Nasal cavity respiratory epithelium epithelial cell of viscerocranial mucosa (primary cell): ENCODE results near the gene RBL1. TPM values are rescaled to one million over a fixed set of nuclear protein-coding genes. Genes with fewer than 3 reads are reported as not detected.

Experiments
- total RNA-seq: library from RNA; depleted of rRNA; stranded (reverse); fragments of >200 nt; gene quantifications from 2 replicates; pipeline ENCODE4 v1.2.3, GENCODE V29; 2014

RBL1 gene, protein sequence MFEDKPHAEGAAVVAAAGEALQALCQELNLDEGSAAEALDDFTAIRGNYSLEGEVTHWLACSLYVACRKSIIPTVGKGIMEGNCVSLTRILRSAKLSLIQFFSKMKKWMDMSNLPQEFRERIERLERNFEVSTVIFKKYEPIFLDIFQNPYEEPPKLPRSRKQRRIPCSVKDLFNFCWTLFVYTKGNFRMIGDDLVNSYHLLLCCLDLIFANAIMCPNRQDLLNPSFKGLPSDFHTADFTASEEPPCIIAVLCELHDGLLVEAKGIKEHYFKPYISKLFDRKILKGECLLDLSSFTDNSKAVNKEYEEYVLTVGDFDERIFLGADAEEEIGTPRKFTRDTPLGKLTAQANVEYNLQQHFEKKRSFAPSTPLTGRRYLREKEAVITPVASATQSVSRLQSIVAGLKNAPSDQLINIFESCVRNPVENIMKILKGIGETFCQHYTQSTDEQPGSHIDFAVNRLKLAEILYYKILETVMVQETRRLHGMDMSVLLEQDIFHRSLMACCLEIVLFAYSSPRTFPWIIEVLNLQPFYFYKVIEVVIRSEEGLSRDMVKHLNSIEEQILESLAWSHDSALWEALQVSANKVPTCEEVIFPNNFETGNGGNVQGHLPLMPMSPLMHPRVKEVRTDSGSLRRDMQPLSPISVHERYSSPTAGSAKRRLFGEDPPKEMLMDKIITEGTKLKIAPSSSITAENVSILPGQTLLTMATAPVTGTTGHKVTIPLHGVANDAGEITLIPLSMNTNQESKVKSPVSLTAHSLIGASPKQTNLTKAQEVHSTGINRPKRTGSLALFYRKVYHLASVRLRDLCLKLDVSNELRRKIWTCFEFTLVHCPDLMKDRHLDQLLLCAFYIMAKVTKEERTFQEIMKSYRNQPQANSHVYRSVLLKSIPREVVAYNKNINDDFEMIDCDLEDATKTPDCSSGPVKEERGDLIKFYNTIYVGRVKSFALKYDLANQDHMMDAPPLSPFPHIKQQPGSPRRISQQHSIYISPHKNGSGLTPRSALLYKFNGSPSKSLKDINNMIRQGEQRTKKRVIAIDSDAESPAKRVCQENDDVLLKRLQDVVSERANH
- 4.1 and 5.5 TPM in 2 replicates for total RNA-seq

DNA sequence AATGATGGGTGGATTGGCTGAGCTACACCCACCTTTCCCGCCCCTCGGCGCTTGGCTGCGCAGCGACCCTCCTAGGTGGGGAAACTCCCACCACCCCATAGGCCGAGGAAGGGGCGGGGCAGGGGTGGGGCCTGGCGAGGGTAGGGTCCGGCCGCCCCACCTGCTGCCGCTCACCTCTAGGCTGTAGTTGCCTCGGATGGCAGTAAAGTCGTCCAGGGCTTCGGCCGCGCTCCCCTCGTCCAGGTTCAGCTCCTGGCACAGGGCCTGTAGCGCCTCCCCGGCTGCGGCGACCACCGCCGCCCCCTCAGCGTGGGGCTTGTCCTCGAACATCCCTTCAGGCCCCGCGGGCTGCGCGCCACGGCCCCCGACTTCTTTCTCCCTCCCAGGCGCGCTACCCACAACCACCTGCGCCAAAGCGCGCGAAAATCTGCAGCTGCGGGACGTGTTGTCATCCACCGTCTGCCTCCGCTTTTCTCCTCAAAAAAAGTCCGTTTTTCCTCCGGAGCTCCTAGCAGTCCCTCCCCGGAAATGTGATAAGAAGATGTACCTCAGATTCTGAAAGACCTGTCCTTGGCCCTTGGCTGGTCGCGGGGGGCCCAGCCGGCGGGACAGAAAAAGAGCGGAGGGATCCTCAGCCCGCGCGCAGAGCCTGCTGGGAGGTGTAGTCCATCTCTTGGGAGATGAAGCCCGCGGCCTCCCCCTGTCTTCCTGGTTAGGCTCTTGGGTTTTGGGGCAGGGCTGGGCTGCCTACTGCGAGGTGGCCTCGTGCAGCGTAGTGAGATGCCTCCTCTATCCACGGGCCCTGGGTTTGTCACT, at the start of gene RBL1:
Gene RBL1, minus strand, starts transcription at position 399 of the 816 bp plus-strand sequence. Its CDS starts 69 bp downstream, at position 330.

DNA sequence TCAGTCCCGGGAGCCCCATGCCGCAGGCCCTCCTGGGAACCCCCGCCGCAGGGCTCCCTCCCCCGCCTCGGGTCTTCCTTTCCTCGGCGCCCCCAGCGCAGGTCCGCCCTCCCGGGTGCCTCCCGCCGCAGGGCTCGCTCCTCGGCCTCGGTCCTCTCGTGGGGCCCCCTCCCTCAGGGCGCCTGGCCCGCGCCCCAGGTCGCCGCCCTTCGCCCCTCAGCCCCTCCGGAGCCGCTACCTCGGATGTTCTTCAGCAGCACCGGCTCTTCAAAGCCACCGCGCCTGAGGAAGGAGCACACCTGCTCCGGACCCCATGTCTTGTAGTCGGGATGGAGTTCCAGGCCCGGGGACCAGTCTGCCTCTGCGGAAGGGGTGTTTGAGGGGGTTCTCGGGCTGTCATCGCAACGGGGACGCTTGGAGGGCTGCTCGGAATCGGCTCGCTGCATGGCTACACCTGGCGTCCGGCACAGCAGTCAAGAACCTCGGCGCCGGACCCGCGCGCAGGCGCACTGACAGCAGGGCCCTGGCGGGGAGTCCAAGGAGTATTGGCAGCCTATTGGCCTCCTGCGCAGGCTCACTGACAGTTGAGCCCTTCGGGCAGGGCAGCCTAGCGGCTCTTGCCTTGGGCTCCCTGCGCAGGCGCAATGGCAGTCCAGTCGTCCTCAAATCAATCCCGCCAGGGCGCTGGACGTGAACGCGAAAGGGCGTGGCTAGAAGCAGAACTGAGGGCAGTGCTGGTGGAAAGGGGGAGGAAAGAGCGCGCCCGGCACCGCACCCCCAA, 144.4 kb downstream of the RBL1 start, which contains the start of gene SAMHD1:
Gene SAMHD1, minus strand, starts transcription at position 511 of the 781 bp plus-strand sequence. Its CDS starts 65 bp downstream, at position 446.

Other genes starting within 250 kb of the RBL1 start
- gene TLDC2, start 219.9 kb downstream of the RBL1 start, total RNA-seq = under 0.01 TPM in 1 of 2 replicates, not detected in the other
- 3.1 and 9.1 TPM in 2 replicates for gene SAMHD1, start 144.3 kb downstream of the RBL1 start, total RNA-seq
- gene RPN2, start 83.3 kb upstream of the RBL1 start, total RNA-seq = 224 and 279 TPM in 2 replicates
- under 0.01 and 0.43 TPM in 2 replicates for gene MROH8, start 83.6 kb upstream of the RBL1 start, total RNA-seq
- not detected in 2 replicates for gene GHRH, start 165.8 kb upstream of the RBL1 start, total RNA-seq
- gene MANBAL, start 193.7 kb upstream of the RBL1 start, total RNA-seq = 18.8 and 20.9 TPM in 2 replicates